OCI-LY1 (cell line): Measurements from ENCODE around the gene HID1.

Source experiments
- EZH2 ChIP-seq: fragments of 200-600 bp; sonication (generic), shearing (Covaris generic); IDR thresholded peaks from 2 replicates; pipeline ENCODE4 v1.8.0; 2017; ENCODE audit warnings: borderline replicate concordance, mixed run types, mild to moderate bottlenecking, antibody characterized with exemption, low read length, moderate library complexity, mixed read lengths
- TF ChIP-seq, protein P1 (sequence below): fragments of 200-600 bp; sonication (generic), shearing (Covaris generic); IDR thresholded peaks from 2 replicates; pipeline ENCODE4 v1.5.1; 2017; ENCODE audit warnings: mild to moderate bottlenecking, antibody characterized with exemption, low read length, moderate library complexity, mixed read lengths

DNA sequence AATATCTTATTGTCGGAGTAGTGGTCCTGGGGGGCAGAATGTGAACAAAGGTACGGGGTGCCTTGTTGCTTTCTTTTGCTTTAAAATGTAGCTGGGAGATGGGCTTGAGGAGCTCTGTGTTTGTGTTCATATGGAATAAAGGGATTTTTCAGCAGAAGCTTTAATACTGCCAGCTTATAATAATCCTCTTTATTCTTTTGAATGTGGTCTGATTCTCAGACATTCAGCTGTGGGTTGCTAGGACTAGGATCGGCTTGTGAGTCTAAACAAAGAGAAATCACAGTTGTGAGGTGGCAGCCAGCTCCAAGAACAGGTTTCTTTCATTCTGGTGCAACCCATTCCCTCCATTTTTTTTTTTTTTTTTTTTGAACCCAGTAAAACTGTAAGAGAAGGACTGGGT lies 47.2 kb upstream of the HID1 start:
- TF ChIP-seq, protein P1, sequence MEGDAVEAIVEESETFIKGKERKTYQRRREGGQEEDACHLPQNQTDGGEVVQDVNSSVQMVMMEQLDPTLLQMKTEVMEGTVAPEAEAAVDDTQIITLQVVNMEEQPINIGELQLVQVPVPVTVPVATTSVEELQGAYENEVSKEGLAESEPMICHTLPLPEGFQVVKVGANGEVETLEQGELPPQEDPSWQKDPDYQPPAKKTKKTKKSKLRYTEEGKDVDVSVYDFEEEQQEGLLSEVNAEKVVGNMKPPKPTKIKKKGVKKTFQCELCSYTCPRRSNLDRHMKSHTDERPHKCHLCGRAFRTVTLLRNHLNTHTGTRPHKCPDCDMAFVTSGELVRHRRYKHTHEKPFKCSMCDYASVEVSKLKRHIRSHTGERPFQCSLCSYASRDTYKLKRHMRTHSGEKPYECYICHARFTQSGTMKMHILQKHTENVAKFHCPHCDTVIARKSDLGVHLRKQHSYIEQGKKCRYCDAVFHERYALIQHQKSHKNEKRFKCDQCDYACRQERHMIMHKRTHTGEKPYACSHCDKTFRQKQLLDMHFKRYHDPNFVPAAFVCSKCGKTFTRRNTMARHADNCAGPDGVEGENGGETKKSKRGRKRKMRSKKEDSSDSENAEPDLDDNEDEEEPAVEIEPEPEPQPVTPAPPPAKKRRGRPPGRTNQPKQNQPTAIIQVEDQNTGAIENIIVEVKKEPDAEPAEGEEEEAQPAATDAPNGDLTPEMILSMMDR: no peak
- TF ChIP-seq EZH2: no peak
